Erythroblast (primary cell): ENCODE data around the gene ENAM.

Experiments used
- GATA1 ChIP-seq: IDR thresholded peaks from 2 replicates; pipeline ENCODE4 v1.6.1; 2011; ENCODE audit warnings: low read depth, mild to moderate bottlenecking, control low read depth, low read length, moderate library complexity
- POLR2A ChIP-seq: IDR thresholded peaks from 2 replicates; pipeline ENCODE4 v1.6.1; 2011; ENCODE audit warnings: mild to moderate bottlenecking, low read length

DNA sequence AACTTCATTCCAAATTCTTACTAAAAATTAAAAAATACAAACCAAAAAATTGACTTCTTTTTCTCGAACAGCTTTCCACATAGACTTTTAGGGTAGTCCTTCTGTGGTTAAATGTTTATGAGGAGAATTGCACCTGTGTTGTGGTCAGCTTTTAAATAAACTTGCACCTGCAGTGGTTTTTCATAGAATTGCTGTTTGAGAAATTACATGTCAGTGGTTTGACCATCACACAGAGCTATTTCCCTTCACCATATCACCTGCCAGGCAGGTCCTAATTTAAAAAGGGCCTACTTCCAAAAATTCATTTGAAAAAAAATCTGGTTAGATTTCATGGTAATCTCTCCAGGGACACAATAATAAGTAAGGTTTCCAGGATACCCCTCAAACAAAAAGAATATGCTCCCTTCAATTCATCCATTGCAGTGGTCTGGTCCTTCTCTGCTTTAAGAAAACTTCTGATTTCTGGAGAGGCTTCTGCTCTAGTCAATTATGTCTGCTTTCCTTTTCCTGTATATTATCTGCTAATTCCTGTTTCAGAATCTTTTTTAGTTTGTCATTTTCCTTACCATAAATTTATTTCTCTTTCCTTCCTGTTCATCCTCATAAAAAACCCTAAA, 49.9 kb downstream of the ENAM start:
- TF ChIP-seq POLR2A (no peak), GATA1 (no peak)
